PC-3 (cell line): ENCODE data around the gene DNM2. TPM values are rescaled to one million over a fixed set of nuclear protein-coding genes. Genes with fewer than 3 reads are reported as not detected.
"Not testable (repeated sequence)": the region's sequence is repeated elsewhere in the genome, so short reads cannot be mapped to it uniquely, and the experiment has no call there.

Experiments
- ATAC-seq: fragments of 200-7000 bp; cut with Tn5 transposase; 2 replicates; pipeline ENCODE4 v1.9.1; 2020; ENCODE audit warnings: mild to moderate bottlenecking, moderate library complexity
- BruUV-seq: library from RNA; stranded (reverse); fragments of 400-500 nt; replicated peaks from 2 replicates; lab custom pipeline; 2021; lab: Mats Ljungman, UMichigan
- CTCF ChIA-PET: fragments of 300-600 bp; sonication (Branson Sonifier 250); formaldehyde crosslinking; loops from one replicate; lab custom pipeline; 2022; ENCODE audit warnings: antibody characterized with exemption; lab: Charles Lee
- POLR2A ChIA-PET: fragments of 300-600 bp; sonication (Branson Sonifier 250); formaldehyde crosslinking; loops from one replicate; lab custom pipeline; 2022; ENCODE audit warnings: antibody characterized with exemption; ENCODE audit not compliant: unreplicated experiment; lab: Charles Lee
- DNase-seq: peaks from one replicate; pipeline ENCODE4 v3.0.0-alpha.2; 2015
- H2AFZ ChIP-seq: fragments of 300-600 bp; sonication (generic); 2 replicates; pipeline ENCODE4 v1.6.0; 2016; ENCODE audit warnings: antibody characterized with exemption, low read length
- H3F3A ChIP-seq: fragments of 300-600 bp; sonication (generic); one replicate; pipeline ENCODE4 v1.6.0; 2017; ENCODE audit warnings: antibody characterized with exemption, low read length, control low read depth, mild to moderate bottlenecking; ENCODE audit not compliant: unreplicated experiment
- H3K27ac ChIP-seq: fragments of 300-600 bp; sonication (generic); 2 replicates; pipeline ENCODE4 v1.5.1; 2016; ENCODE audit warnings: mild to moderate bottlenecking, low read length
- H3K27me3 ChIP-seq: fragments of 300-600 bp; sonication (generic); 2 replicates; pipeline ENCODE4 v1.6.1; 2016; ENCODE audit warnings: low read length, mixed read lengths
- H3K36me3 ChIP-seq: fragments of 300-600 bp; sonication (generic); 2 replicates; pipeline ENCODE4 v1.6.1; 2016; ENCODE audit warnings: low read depth, mixed run types, low read length, mixed read lengths
- H3K4me1 ChIP-seq: fragments of 300-600 bp; sonication (generic); 2 replicates; pipeline ENCODE4 v1.5.1; 2016; ENCODE audit warnings: low read length; ENCODE audit not compliant: insufficient read depth
- H3K4me2 ChIP-seq: fragments of 300-600 bp; sonication (generic); 2 replicates; pipeline ENCODE4 v1.6.0; 2016; ENCODE audit warnings: low read length
- H3K4me3 ChIP-seq: fragments of 300-600 bp; sonication (generic); 2 replicates; pipeline ENCODE4 v1.5.1; 2016; ENCODE audit warnings: mild to moderate bottlenecking, low read length, mixed read lengths
- H3K79me2 ChIP-seq: fragments of 300-600 bp; sonication (generic); 2 replicates; pipeline ENCODE4 v1.6.1; 2017; ENCODE audit warnings: low read length, mixed read lengths
- H3K9ac ChIP-seq: fragments of 300-600 bp; sonication (generic); 2 replicates; pipeline ENCODE4 v1.6.0; 2016; ENCODE audit warnings: mild to moderate bottlenecking, low read length
- H3K9me2 ChIP-seq: fragments of 300-600 bp; sonication (generic); replicated peaks from 2 replicates; pipeline ENCODE4 v1.6.1; 2016; ENCODE audit warnings: mixed run types, low read length, mixed read lengths
- H3K9me3 ChIP-seq: fragments of 300-600 bp; sonication (generic); 2 replicates; pipeline ENCODE4 v1.6.1; 2016; ENCODE audit warnings: low read length, mixed read lengths
- H4K20me1 ChIP-seq: fragments of 300-600 bp; sonication (generic); 2 replicates; pipeline ENCODE4 v1.6.1; 2016; ENCODE audit warnings: low read length, mixed read lengths
- EZH2 ChIP-seq: fragments of 300-600 bp; sonication (generic); IDR thresholded peaks from one replicate; pipeline ENCODE4 v1.6.1; 2017; ENCODE audit warnings: antibody characterized with exemption, mild to moderate bottlenecking, low read length; ENCODE audit not compliant: unreplicated experiment
- EZH2phosphoT487 ChIP-seq: fragments of 300-600 bp; sonication (generic); IDR thresholded peaks from 2 replicates; pipeline ENCODE4 v1.6.1; 2018; ENCODE audit warnings: mild to moderate bottlenecking, antibody characterized with exemption, low read length, borderline replicate concordance
- intact Hi-C: fragments of 100-400 bp; cut with micrococcal nuclease; formaldehyde crosslinking; loops from 2 replicates; pipeline ENCODE4 v1.9.0; 2023
- total RNA-seq: library from RNA; depleted of rRNA; stranded (reverse); fragments of >200 nt; gene quantifications from 2 replicates; pipeline ENCODE4 v1.2.3, GENCODE V29; 2014
- TF ChIP-seq, protein P1 (sequence below): fragments of 300-600 bp; sonication (generic); conservative IDR thresholded peaks from 2 replicates; pipeline ENCODE4 v1.5.1; 2017; ENCODE audit warnings: antibody characterized with exemption, low read depth, mild to moderate bottlenecking, low read length

The DNM2 gene
- total RNA-seq, 1 experiment from 2014 or later: 150 TPM

- peak; percentile 32 for DNase-seq
- no peak for TF ChIP-seq EZH2
- TF ChIP-seq EZH2phosphoT487: no peak
- TF ChIP-seq, protein P1, sequence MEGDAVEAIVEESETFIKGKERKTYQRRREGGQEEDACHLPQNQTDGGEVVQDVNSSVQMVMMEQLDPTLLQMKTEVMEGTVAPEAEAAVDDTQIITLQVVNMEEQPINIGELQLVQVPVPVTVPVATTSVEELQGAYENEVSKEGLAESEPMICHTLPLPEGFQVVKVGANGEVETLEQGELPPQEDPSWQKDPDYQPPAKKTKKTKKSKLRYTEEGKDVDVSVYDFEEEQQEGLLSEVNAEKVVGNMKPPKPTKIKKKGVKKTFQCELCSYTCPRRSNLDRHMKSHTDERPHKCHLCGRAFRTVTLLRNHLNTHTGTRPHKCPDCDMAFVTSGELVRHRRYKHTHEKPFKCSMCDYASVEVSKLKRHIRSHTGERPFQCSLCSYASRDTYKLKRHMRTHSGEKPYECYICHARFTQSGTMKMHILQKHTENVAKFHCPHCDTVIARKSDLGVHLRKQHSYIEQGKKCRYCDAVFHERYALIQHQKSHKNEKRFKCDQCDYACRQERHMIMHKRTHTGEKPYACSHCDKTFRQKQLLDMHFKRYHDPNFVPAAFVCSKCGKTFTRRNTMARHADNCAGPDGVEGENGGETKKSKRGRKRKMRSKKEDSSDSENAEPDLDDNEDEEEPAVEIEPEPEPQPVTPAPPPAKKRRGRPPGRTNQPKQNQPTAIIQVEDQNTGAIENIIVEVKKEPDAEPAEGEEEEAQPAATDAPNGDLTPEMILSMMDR: no peak
- no peak for ATAC-seq
- Histone ChIP-seq H3K9me2 (no peaks in the 10 kb centered on the region), H3K4me2 (no peak overlapping the region), H3K27ac (no peak overlapping the region), H3K4me1 (peaks cover 8% of the 10 kb centered on the region; the same call in 1 of the 2 replicates), H3K79me2 (peaks cover 70% of the 10 kb centered on the region), H2AFZ (no peak overlapping the region), H3K9me3 (no peaks in the 10 kb centered on the region), H3K9ac (no peak overlapping the region), H3K36me3 (no peaks in the 10 kb centered on the region), H3K27me3 (no peaks in the 10 kb centered on the region), H4K20me1 (no peaks in the 10 kb centered on the region), H3K4me3 (no peak overlapping the region), H3F3A (no peaks in the 10 kb centered on the region)
- ChIA-PET CTCF (no interaction called here), POLR2A (interaction anchor here (0.6 kb wide), 1 partner anchor 38 kb away, joined by 3 read pairs; no protein-coding TSS in a partner anchor)
- intact Hi-C loops: loop anchor here (5.0 kb wide), 1 partner anchor 43 kb away; no protein-coding TSS in a partner anchor
- no TSS peak for BruUV-seq
These were observed 156.1 kb downstream of the DNM2 start for GRCh38 chr19:10874024-10874423.

- Histone ChIP-seq H3K4me3 (no peak overlapping the region), H3K27ac (no peak overlapping the region), H3K4me2 (no peak overlapping the region), H3F3A (no peaks in the 10 kb centered on the region), H3K9ac (no peak overlapping the region), H3K27me3 (no peaks in the 10 kb centered on the region), H2AFZ (no peak overlapping the region), H3K9me3 (no peaks in the 10 kb centered on the region), H3K36me3 (no peaks in the 10 kb centered on the region), H3K79me2 (peaks cover 96% of the 10 kb centered on the region), H3K4me1 (peaks cover 8% of the 10 kb centered on the region; the same call in 1 of the 2 replicates), H4K20me1 (no peaks in the 10 kb centered on the region), H3K9me2 (no peaks in the 10 kb centered on the region)
- TF ChIP-seq, protein P1: no peak
- no peak for TF ChIP-seq EZH2
- no peak for TF ChIP-seq EZH2phosphoT487
- DNase-seq (no peak), ATAC-seq (no peak)
- BruUV-seq: no TSS peak
- intact Hi-C loops: no loop called here
- ChIA-PET CTCF (interaction anchor here (0.5 kb wide), 1 partner anchor 60 kb away, joined by 7 read pairs; no protein-coding TSS in a partner anchor), POLR2A (interaction anchor here (0.5 kb wide), 1 partner anchor 9 kb away, joined by 4 read pairs; no protein-coding TSS in a partner anchor)
These were observed 158.8 kb downstream of the DNM2 start for GRCh38 chr19:10876459-10877240.

DNA sequence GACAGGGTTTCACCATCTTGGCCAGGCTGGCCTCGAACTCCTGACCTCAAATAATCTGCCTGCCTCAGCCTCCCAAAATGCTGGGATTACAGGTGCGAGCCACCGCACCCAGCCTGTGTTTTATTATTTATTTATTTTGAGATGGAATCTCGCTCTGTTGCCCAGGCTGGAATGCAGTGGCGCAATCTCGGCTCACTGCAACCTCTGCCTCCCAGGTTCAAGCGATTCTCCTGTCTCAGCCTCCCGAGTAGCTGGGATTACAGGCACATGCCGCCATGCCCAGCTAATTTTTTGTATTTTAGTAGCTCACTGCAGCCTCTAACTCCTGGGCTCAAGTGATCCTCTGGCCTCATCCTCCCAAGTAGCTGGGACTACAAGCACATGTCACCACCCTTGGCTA is 159.7 kb downstream of the DNM2 start:
- intact Hi-C loops, H3K9me2 ChIP-seq, DNase-seq, H4K20me1 ChIP-seq, ATAC-seq, POLR2A ChIA-PET, BruUV-seq, H3F3A ChIP-seq, H2AFZ ChIP-seq, H3K27me3 ChIP-seq, H3K4me1 ChIP-seq, H3K4me2 ChIP-seq, CTCF ChIA-PET, H3K27ac ChIP-seq, H3K9me3 ChIP-seq, H3K9ac ChIP-seq, H3K4me3 ChIP-seq, H3K36me3 ChIP-seq: not testable (repeated sequence)
- H3K79me2 ChIP-seq: peaks cover 96% of the 10 kb centered on the region
